HG03439 (cell line): ENCODE data around the gene RPL22.
"Not testable (repeated sequence)": the region's sequence is repeated elsewhere in the genome, so short reads cannot be mapped to it uniquely, and the experiment has no call there.

Experiments
- ATAC-seq: cut with Tn5 transposase; IDR thresholded peaks from one replicate; pipeline ENCODE4 v1.9.1; 2021; ENCODE audit warnings: mild to moderate bottlenecking, moderate library complexity; ENCODE audit not compliant: unreplicated experiment

Gene RPL22

DNA sequence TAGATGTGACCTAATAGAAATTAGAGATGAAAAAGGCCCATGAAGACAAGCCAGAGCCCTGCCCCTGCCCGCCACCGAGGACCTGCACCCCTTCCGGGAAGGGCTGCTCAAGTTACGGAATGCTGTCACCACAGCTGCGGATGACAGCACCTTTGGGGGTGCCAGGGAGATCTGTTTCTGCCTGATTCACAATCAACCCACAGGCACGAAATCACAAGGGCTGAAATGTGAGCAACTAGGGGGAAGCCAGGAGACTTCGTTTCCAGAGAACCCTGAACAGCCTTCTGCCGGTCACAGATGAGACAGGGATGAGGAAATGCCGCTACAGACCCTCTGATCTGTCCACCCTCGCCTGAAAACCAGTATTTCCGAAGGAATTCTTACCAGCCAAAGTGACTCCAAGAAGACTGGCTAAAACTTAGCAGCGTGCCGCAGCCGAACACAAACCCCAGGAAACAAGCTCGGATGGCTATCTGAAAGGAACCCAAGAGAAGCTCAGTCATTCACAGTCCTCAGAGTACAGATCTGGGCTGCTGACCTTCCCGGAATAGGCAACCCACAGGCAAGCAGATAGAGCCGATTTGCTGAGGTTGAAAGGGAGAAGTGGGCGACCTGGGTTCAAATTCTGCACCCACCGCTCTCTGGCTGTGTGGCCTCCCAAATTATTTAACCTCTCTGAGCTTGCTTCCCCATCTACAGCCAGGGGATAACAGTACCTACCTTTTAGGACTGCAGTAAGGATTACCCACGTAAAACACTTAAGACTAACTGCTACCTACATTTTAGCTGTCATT, 35.3 kb upstream of the RPL22 start:
- no peak for ATAC-seq

GRCh38 chr1:6233376-6233775, 34.0 kb upstream of the RPL22 start:
- no peak for ATAC-seq

- ATAC-seq: no peak
These were observed 26.3 kb upstream of the RPL22 start for GRCh38 chr1:6225651-6226050.

- no peak for ATAC-seq
These were observed 25.3 kb upstream of the RPL22 start for GRCh38 chr1:6224718-6225117.

DNA sequence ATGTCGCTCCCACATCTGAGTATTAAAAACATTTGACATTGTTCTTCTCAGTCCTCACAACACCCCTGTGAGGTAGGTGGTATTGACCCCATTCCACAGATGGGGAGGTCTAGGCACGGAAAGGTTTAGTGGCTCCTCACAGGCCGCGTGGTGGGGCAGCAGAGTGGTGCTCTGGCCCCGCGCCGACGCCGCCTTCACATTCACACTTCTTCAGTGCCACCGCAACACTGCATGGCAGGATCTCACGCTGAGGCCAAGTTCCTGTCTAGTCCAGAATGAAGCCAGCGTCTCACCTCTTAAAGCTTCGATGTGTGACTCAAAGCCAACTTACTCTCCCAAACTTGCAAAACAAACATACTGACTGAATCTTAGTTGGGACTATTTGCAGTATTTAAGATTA, 24.2 kb upstream of the RPL22 start:
- ATAC-seq: no peak

- no peak for ATAC-seq
These were observed 23.2 kb upstream of the RPL22 start for GRCh38 chr1:6222636-6223035.

DNA sequence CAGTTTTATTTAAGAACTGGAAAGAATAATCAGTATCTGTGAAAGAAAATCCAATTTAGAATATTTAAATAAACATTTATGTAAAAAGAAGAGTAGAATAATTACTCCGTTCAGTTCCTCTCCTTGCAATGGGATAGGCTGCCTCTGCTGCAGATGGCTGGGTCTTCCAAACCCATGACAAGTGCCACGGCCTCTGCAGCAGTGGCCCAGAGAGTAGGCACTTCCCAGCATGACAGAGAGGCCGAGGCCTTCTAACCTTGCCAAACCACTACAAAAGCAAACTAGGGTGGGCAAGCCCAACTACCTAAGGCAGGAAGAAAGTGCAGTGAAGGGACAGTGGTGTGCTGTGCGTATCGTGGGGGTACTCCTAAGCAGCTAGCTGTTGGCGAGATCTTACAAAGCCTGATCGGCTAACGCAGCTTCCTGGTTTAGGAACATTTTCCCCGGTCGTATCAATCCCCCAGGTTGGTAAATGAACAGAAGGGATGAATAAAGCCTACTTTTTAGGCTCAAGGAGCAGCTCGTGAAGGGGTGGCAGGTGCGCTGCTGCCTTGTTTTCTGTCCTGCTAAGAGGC, 21.9 kb upstream of the RPL22 start:
- ATAC-seq: no peak

DNA sequence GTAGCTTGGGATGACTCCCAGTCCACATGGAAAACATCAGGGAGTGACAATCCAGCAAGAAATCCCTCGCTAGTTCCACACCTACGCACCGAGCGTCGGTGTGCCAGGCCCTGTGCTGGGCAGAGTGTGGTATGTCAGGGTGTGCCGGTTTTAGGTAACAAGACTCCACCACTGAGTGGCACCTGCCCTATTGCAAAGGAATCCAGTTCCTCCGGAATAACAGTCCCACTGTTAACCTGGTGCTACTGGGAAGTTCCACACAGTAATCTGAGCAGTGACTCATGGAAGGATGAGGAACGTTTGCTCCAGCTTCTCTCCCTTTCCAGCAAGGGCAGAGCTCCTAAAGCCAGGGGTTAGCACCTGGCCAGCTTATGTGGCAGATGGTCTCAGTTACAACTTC, 20.8 kb upstream of the RPL22 start:
- no peak for ATAC-seq

DNA sequence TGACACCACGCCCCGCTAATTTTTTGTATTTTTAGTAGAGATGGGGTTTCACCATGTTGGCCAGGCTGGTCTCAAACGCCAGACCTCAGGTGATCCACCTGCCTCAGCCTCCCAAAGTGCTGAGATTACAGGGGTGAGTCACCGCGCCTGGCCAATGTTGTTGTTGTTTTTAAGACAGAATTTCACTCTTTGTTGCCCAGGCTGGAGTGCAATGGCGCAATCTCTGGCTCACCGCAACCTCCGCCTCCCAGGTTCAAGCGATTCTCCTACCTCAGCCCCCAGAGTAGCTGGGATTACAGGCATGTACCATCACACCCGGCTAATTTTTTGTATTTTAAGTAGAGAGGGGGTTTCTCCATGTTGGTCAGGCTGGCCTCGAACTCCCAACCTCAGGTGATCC, 20.2 kb upstream of the RPL22 start:
- not testable (repeated sequence) for ATAC-seq

DNA sequence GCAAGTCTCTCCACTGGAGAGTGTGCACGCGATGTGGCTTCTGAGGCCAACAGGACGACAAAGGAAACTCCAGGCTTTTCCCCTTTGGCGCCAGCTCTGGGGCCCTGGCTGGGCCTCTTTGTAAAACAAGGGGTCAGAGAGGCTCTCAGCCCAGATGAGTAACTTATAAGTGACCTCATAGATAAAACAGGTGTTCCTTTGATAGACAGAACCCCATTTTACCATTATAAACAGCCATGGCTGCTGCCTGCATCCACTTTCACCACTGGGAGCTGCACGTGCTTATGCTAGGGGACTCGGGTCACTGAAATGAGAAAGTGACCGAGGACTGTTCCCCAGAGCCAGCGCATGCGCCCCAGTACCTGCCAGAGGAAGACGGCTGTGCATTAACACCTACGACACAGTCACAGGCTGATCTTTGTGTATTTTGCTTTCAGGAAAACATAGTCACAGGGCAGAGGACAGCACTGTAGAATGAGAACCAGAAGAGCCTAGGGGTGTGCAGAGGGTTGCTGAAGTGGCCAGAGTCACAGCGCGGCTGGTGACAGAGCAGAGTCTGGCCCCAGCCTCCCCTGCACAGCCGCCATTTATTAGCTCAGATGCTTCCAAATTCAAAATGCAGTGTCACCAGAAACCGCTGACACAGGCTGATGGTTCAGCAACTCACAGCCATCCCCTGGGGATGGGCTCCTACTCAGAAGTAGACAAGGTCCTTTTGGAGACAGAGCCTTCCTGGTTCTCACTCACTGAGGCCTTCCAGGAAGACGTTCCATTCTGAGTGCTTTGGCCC, 19.2 kb upstream of the RPL22 start:
- no peak for ATAC-seq

- ATAC-seq: no peak
These were observed 13.0 kb upstream of the RPL22 start for GRCh38 chr1:6212193-6212959.

- ATAC-seq: no peak
These were observed 12.3 kb upstream of the RPL22 start for GRCh38 chr1:6211731-6212130.

- ATAC-seq: no peak
These were observed 11.4 kb upstream of the RPL22 start for GRCh38 chr1:6210591-6211355.

DNA sequence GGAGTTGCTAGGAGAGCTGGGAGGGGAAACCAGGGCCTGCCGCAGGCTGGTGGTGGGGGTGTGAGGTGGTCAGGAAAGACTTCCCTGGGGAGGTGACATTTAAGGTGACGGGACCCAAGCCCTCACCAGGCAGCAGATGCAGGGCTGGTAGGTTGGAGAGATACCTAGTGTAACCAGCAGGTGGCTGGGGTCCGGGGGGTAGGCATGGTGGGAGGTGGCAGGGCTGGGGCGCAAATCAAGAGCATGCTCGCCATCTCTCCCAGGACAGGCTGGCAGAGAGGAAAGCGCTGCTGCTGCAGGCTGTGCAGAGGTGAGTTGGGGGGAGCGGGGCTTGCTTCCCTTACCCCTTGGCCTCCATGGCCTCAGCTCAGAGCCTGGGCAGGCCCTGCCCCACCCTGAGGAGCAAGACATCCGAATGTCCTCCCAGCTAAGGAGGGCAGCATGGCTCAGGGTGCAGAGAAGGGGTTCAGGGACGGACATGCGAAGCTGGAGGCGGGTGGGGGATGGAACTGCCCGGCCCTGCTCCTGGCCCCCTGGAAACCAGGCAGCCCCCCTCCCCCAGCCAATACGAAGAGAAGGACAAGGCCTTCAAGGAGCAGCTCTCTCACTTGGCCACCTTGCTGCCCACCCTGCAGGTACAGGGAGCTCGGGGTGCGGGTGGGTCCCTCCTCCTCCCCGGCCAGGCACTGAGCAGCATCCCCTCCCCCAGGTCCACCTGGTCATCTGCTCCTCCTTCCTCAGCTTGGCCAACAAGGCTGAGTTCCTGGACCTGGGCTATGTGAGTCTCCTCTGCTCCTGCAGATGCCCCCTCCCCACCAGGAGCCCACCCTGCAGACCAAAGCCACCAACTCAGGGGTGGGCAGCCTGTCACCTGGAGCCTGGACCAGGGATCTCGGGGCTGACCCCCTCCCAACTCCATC, 10.5 kb upstream of the RPL22 start:
- ATAC-seq: no peak

DNA sequence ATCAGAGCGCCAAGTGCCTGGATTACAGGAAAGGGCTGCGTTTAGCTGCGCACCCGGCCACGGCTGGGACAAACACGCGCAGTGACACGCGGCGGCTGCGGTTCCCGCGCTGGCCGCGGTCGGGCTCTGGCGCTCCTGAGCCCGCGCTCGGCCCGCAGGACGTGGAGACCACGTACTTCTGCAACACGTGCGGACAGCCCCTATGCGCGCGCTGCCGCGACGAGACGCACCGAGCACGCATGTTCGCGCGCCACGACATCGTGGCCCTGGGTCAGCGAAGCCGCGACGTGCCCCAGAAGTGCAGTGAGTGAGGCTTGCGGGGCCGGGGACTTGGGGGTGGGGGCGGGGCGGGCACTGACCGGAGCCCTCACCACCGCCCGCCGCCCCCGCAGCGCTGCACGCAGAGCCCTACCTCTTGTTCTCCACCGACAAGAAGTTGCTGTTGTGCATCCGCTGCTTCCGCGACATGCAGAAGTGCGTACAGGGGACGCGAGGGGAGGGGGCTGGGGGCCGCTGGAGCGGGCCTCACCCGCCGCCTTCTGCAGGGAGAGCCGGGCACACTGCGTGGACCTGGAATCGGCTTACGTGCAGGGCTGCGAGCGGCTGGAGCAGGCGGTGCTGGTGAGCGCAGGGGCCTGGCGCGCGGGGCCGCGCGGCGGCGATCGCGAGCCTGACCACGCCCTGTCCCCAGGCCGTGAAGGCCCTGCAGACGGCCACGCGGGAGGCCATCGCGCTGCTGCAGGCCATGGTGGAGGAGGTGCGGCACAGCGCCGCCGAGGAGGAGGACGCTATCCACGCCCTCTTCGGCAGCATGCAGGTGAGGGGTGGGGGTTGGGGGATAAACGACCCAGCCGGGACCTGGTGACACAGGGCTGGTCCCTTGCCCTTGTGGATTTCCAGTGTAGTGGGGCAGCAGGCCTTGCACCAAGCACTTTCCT, 9.6 kb upstream of the RPL22 start:
- no peak for ATAC-seq

DNA sequence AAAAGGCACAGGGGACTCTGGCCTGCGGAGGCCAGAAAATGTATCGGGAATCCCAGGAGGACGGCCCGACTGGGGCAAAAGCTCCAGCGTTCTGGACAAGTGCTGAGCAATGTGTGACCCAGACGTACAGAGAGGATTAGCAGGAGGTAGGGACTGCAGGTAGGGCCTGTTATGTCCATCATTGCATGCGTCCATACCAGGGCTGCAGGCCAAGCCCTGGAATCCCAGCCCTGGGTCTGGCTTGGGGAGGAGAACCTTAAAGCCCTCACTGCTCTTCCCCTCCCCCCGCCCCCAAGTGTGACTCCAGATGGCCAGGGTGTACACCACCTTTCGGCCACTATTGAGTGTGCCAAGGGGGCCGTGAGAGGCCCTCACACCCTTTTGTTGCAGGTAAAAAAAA, 8.5 kb upstream of the RPL22 start:
- ATAC-seq: no peak

DNA sequence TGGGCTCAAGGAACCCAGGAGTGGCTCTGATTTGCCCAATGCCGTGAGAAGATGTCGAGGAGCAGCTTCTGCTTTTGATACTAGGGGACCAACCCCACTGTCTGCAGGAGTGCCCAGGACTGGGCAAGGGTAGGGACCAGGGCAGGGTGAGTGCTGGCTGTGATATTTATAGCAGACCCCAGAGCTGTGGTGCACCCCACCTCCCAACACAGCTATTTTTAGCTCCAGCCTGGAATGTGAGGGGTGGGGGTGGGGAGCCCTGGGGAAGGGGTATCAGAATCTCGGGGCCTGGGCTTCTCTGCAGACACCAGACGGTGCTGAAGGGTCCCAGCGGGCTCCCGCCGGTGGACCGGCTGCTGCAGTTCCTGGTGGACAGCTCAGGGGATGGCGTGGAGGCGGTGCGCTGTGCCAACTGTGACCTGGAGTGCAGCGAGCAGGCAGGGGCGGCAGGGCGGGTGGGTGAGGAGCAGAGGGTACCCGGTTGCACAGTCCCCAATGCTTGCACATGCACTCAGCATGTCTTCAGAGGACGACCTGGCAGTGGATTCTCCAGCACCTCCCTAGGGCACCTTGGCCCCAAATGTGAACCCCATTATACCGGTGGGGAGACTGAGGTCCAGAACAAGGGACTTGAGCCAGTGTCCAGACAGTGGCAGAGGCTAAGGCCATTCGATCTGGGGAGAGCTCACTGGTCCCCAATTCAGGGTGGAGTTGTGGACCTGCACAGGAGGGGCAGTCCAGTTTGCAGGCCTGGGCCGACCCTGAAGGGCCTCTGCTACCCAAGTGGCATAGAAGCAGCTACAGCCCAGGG, 7.9 kb upstream of the RPL22 start:
- ATAC-seq: no peak

GRCh38 chr1:6206520-6206855, 7.1 kb upstream of the RPL22 start:
- ATAC-seq: no peak
